HEK293 (cell line): ENCODE results near the gene CCDC187.

ENCODE experiments used
- CTCF ChIA-PET: fragments of 350-600 bp; formaldehyde crosslinking; extraction: SDS; loops from one replicate; lab custom pipeline; 2021; ENCODE audit warnings: antibody characterized with exemption; lab: Yijun Ruan, JAX
- POLR2A ChIA-PET: fragments of 300-600 bp; formaldehyde crosslinking; extraction: SDS; loops from one replicate; lab custom pipeline; 2020; ENCODE audit warnings: antibody characterized with exemption, inconsistent platforms; lab: Yijun Ruan, JAX
- H3K27ac ChIP-seq: fragments of 200-500 bp; sonication (Bioruptor generic); 2 replicates; pipeline ENCODE4 v1.5.1; 2014; ENCODE audit warnings: low read depth, low read length, control low read depth, inconsistent platforms; ENCODE audit errors: extremely low read depth
- H3K36me3 ChIP-seq, 2 experiments: fragments of 200-500 bp in 1 of 2; sonication (Bioruptor generic) in 1 of 2; 1 replicate in 1 of 2; 2 replicates in 1 of 2; pipeline ENCODE4 v1.5.1; 2014 to 2017; ENCODE audit warnings: inconsistent platforms in 2 of 2, low read length in 2 of 2; ENCODE audit not compliant: control insufficient read depth in 2 of 2, insufficient read depth in 1 of 2
- H3K4me1 ChIP-seq: fragments of 200-500 bp; sonication (Bioruptor generic); 2 replicates; pipeline ENCODE4 v1.5.1; 2014; ENCODE audit warnings: mild to moderate bottlenecking, low read length, inconsistent platforms; ENCODE audit not compliant: control insufficient read depth, insufficient read depth
- H3K4me3 ChIP-seq: 2 replicates; pipeline ENCODE4 v1.5.1; 2011; ENCODE audit warnings: low read depth, mild to moderate bottlenecking, control low read depth, low read length, moderate library complexity
- H3K9me3 ChIP-seq: fragments of 200-500 bp; sonication (Bioruptor generic); 2 replicates; pipeline ENCODE4 v1.5.1; 2014; ENCODE audit warnings: low read depth, low read length, inconsistent platforms; ENCODE audit not compliant: control insufficient read depth, insufficient read depth
- IKZF3 ChIP-seq: fragments of 450-650 bp; IDR thresholded peaks from 2 replicates; pipeline ENCODE4 v1.5.0; 2018; ENCODE audit warnings: missing biosample characterization, mild to moderate bottlenecking, missing genetic modification characterization, moderate library complexity
- KLF16 ChIP-seq: fragments of 450-650 bp; formaldehyde crosslinking; IDR thresholded peaks from 2 replicates; pipeline ENCODE4 v1.5.1; 2017; ENCODE audit warnings: missing biosample characterization, missing genetic modification characterization
- OVOL3 ChIP-seq: fragments of 450-650 bp; formaldehyde crosslinking; IDR thresholded peaks from 2 replicates; pipeline ENCODE4 v1.5.1; 2016; ENCODE audit warnings: missing biosample characterization, missing genetic modification characterization
- ZNF114 ChIP-seq: fragments of 450-650 bp; formaldehyde crosslinking; IDR thresholded peaks from 2 replicates; pipeline ENCODE4 v1.5.0; 2017; ENCODE audit warnings: missing biosample characterization, missing genetic modification characterization
- ZNF148 ChIP-seq: fragments of 450-650 bp; formaldehyde crosslinking; IDR thresholded peaks from 2 replicates; pipeline ENCODE4 v1.5.0; 2017; ENCODE audit warnings: missing biosample characterization, missing genetic modification characterization, borderline replicate concordance
- ZNF174 ChIP-seq: fragments of 450-650 bp; formaldehyde crosslinking; IDR thresholded peaks from 2 replicates; pipeline ENCODE4 v1.5.0; 2017; ENCODE audit warnings: missing biosample characterization, mild to moderate bottlenecking, missing genetic modification characterization
- ZNF335 ChIP-seq: fragments of 450-650 bp; formaldehyde crosslinking; conservative IDR thresholded peaks from 2 replicates; pipeline ENCODE4 v1.5.1; 2016; ENCODE audit warnings: missing biosample characterization, missing genetic modification characterization
- ZNF391 ChIP-seq: fragments of 450-650 bp; formaldehyde crosslinking; IDR thresholded peaks from 2 replicates; pipeline ENCODE4 v1.5.1; 2016; ENCODE audit warnings: low read depth, missing biosample characterization, missing genetic modification characterization, borderline replicate concordance
- ZNF404 ChIP-seq: fragments of 450-650 bp; formaldehyde crosslinking; IDR thresholded peaks from 2 replicates; pipeline ENCODE4 v1.5.1; 2017; ENCODE audit warnings: missing biosample characterization, missing genetic modification characterization
- ZNF426 ChIP-seq: fragments of 450-650 bp; formaldehyde crosslinking; IDR thresholded peaks from 2 replicates; pipeline ENCODE4 v1.5.1; 2017; ENCODE audit warnings: missing biosample characterization, missing genetic modification characterization, mild to moderate bottlenecking, inconsistent platforms, moderate library complexity
- ZNF48 ChIP-seq: fragments of 450-650 bp; formaldehyde crosslinking; IDR thresholded peaks from 2 replicates; pipeline ENCODE4 v1.5.1; 2016; ENCODE audit warnings: missing biosample characterization, missing genetic modification characterization
- ZNF488 ChIP-seq: fragments of 450-650 bp; formaldehyde crosslinking; IDR thresholded peaks from 2 replicates; pipeline ENCODE4 v1.5.1; 2016; ENCODE audit warnings: missing biosample characterization, missing genetic modification characterization
- ZNF514 ChIP-seq: fragments of 450-650 bp; formaldehyde crosslinking; IDR thresholded peaks from 2 replicates; pipeline ENCODE4 v1.5.1; 2016; ENCODE audit warnings: missing biosample characterization, missing genetic modification characterization
- ZNF596 ChIP-seq: fragments of 450-650 bp; IDR thresholded peaks from 2 replicates; pipeline ENCODE4 v1.5.0; 2018; ENCODE audit warnings: missing biosample characterization, mild to moderate bottlenecking, missing genetic modification characterization, moderate library complexity
- ZNF660 ChIP-seq: fragments of 450-650 bp; IDR thresholded peaks from 2 replicates; pipeline ENCODE4 v1.5.1; 2018; ENCODE audit warnings: missing biosample characterization, mild to moderate bottlenecking, missing genetic modification characterization
- ZNF670 ChIP-seq: fragments of 450-650 bp; formaldehyde crosslinking; IDR thresholded peaks from 2 replicates; pipeline ENCODE4 v1.5.1; 2016; ENCODE audit warnings: missing biosample characterization, missing genetic modification characterization, low read depth
- TF ChIP-seq, protein P1 (sequence below): fragments of 450-650 bp; formaldehyde crosslinking; IDR thresholded peaks from 2 replicates; pipeline ENCODE4; 2016; ENCODE audit warnings: missing biosample characterization, missing genetic modification characterization
- TF ChIP-seq, protein P2 (sequence below): fragments of 450-650 bp; formaldehyde crosslinking; IDR thresholded peaks from 2 replicates; pipeline ENCODE4 v1.5.1; 2016; ENCODE audit warnings: missing biosample characterization, missing genetic modification characterization, borderline replicate concordance

Gene CCDC187

DNA sequence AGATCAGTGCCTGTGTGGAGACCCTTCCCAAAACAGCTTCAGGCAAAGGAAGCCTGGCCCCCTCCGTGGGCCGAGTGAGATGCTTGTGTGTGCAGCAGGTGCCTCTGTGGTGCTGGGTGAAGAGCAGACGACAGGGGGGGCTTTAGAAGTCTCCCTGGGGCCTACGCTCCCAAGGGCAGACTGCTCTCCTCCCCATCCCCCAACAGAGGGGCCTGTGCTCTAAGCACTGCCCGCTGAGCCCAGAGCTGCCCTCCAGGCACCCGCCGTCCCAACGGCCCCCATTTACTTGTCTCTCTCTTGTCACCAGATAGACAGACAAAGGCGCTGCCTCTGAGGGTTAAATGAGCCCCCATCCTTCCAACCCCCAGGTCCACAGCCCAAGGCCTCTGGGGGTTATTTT is 96.3 kb downstream of the CCDC187 start:
- H3K4me3 ChIP-seq, result no peak overlapping the region
- TF ChIP-seq ZNF148 (no peak), ZNF596 (tag by site-specific recombination) (no peak), ZNF114 (tag by site-specific recombination) (no peak)
- no peaks in the 10 kb centered on the region for H3K4me1 ChIP-seq
- no peaks in the 10 kb centered on the region for H3K9me3 ChIP-seq
- CTCF ChIA-PET, result interaction anchor here (0.6 to 2.4 kb wide), 5 partner anchors 18 to 1051 kb away, joined by 3 to 12 read pairs (median 6); no protein-coding TSS in a partner anchor
- H3K36me3 ChIP-seq, result peaks cover 0 to 33% of the 10 kb centered on the region in 2 experiments; a peak in 1 of 3 replicates
- H3K27ac ChIP-seq, result no peak overlapping the region
- POLR2A ChIA-PET, result no interaction called here

DNA sequence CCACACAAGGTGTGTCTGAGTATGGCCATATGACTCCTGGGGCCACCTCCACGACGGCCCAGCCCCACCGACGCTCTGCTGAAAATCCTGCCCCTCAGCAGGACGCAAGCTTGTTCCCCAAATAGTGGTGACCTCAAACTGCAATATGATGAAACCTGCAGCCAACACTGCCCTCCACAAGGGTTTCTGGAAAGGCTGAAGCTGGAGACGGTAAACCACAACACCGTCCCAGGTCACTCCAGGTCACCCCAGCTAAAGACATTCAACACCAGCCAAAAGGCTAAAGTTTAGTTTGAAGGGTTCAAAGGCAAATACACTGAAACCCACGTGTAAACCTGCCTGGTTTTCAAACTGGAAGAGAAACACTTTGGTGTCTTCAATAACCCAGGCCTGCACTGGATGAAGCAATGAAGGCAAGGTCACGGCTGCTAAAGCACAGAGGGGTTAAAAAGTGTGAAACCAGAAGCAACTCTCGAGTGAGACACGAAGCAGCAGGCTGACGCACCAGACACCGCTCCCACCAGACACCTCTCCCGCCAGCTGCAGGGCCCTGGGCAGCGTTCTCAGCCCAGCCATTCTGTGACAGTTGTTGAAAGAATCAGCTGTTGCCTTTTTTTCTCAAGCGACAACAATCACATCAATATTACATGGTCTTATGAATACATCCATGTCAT is 97.2 kb downstream of the CCDC187 start:
- Histone ChIP-seq H3K9me3 (no peaks in the 10 kb centered on the region), H3K4me3 (no peak overlapping the region), H3K4me1 (no peaks in the 10 kb centered on the region), H3K36me3 (peaks cover 0 to 24% of the 10 kb centered on the region in 2 experiments; a peak in 1 of 3 replicates), H3K27ac (no peak overlapping the region)
- ChIA-PET CTCF (interaction anchor here (0.6 to 2.4 kb wide), 7 partner anchors 12 to 686 kb away, joined by 3 to 12 read pairs (median 3); no protein-coding TSS in a partner anchor), POLR2A (no interaction called here)
- TF ChIP-seq OVOL3 (tag by site-specific recombination) (no peak), ZNF514 (no peak), ZNF660 (tag by site-specific recombination) (no peak), ZNF148 (no peak), ZNF426 (tag by site-specific recombination) (no peak), ZNF48 (no peak), IKZF3 (tag by site-specific recombination) (no peak), ZNF488 (tag by site-specific recombination) (no peak), ZNF174 (no peak)
- TF ChIP-seq, protein P1, sequence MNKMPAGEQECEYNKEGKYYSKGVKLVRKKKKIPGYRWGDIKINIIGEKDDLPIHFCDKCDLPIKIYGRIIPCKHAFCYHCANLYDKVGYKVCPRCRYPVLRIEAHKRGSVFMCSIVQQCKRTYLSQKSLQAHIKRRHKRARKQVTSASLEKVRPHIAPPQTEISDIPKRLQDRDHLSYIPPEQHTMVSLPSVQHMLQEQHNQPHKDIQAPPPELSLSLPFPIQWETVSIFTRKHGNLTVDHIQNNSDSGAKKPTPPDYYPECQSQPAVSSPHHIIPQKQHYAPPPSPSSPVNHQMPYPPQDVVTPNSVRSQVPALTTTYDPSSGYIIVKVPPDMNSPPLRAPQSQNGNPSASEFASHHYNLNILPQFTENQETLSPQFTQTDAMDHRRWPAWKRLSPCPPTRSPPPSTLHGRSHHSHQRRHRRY (tag by site-specific recombination), result no peak

- H3K27ac ChIP-seq, result no peak overlapping the region
- ChIA-PET CTCF (interaction anchor here (0.5 to 2.4 kb wide), 5 partner anchors 13 to 66 kb away, joined by 3 to 12 read pairs (median 4); no protein-coding TSS in a partner anchor), POLR2A (no interaction called here)
- H3K4me1 ChIP-seq, result no peaks in the 10 kb centered on the region
- H3K36me3 ChIP-seq, result peaks cover 0 to 14% of the 10 kb centered on the region in 2 experiments; a peak in 1 of 3 replicates
- H3K4me3 ChIP-seq, result no peak overlapping the region
- H3K9me3 ChIP-seq, result no peaks in the 10 kb centered on the region
- no peak for TF ChIP-seq ZNF391 (tag by site-specific recombination)
- TF ChIP-seq, protein P2, sequence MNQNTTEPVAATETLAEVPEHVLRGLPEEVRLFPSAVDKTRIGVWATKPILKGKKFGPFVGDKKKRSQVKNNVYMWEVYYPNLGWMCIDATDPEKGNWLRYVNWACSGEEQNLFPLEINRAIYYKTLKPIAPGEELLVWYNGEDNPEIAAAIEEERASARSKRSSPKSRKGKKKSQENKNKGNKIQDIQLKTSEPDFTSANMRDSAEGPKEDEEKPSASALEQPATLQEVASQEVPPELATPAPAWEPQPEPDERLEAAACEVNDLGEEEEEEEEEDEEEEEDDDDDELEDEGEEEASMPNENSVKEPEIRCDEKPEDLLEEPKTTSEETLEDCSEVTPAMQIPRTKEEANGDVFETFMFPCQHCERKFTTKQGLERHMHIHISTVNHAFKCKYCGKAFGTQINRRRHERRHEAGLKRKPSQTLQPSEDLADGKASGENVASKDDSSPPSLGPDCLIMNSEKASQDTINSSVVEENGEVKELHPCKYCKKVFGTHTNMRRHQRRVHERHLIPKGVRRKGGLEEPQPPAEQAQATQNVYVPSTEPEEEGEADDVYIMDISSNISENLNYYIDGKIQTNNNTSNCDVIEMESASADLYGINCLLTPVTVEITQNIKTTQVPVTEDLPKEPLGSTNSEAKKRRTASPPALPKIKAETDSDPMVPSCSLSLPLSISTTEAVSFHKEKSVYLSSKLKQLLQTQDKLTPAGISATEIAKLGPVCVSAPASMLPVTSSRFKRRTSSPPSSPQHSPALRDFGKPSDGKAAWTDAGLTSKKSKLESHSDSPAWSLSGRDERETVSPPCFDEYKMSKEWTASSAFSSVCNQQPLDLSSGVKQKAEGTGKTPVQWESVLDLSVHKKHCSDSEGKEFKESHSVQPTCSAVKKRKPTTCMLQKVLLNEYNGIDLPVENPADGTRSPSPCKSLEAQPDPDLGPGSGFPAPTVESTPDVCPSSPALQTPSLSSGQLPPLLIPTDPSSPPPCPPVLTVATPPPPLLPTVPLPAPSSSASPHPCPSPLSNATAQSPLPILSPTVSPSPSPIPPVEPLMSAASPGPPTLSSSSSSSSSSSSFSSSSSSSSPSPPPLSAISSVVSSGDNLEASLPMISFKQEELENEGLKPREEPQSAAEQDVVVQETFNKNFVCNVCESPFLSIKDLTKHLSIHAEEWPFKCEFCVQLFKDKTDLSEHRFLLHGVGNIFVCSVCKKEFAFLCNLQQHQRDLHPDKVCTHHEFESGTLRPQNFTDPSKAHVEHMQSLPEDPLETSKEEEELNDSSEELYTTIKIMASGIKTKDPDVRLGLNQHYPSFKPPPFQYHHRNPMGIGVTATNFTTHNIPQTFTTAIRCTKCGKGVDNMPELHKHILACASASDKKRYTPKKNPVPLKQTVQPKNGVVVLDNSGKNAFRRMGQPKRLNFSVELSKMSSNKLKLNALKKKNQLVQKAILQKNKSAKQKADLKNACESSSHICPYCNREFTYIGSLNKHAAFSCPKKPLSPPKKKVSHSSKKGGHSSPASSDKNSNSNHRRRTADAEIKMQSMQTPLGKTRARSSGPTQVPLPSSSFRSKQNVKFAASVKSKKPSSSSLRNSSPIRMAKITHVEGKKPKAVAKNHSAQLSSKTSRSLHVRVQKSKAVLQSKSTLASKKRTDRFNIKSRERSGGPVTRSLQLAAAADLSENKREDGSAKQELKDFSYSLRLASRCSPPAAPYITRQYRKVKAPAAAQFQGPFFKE, result no peak
- TF ChIP-seq ZNF404 (tag by site-specific recombination), result no peak
- TF ChIP-seq ZNF670 (tag by site-specific recombination), result no peak
- TF ChIP-seq KLF16 (tag by site-specific recombination), result no peak
- TF ChIP-seq ZNF335, result no peak
Observed at GRCh38 chr9:136205707-136205992, 98.2 kb downstream of the CCDC187 start.
